ENCODE data around the gene DIS3L. TPM values are rescaled to one million over a fixed set of nuclear protein-coding genes. Genes with fewer than 3 reads are reported as not detected.
"Not testable (repeated sequence)": the region's sequence is repeated elsewhere in the genome, so short reads cannot be mapped to it uniquely, and the experiment has no call there.

Gene DIS3L
- total RNA-seq, 3 donors from 2014 or later (not counting 1 experiment from before 2014, with no cell fraction given) = 21.9 to 30.6 (median 28.3) TPM

- Histone ChIP-seq H3K36me3 (ENCODE audit: control insufficient read depth, insufficient read depth, low read length) (peaks cover 3% of the 10 kb centered on the region), H3K4me1 (ENCODE audit: control insufficient read depth, insufficient read depth, low read length) (peaks cover 14% of the 10 kb centered on the region), H3K27ac (ENCODE audit: low read length) (peak overlapping the region; percentile 71), H3K27me3 (ENCODE audit: control insufficient read depth, insufficient read depth, low read length) (no peaks in the 10 kb centered on the region), H3K9me3 (ENCODE audit: control insufficient read depth, insufficient read depth, low read length) (no peaks in the 10 kb centered on the region), H3K4me3 (ENCODE audit: low read length) (peak overlapping the region; percentile 93)
- DNase-seq (no peak), ATAC-seq (no peak)
- Mint-ChIP-seq H3K4me1 (peaks cover 14 to 15% of the 10 kb centered on the region in 2 donors), H3K36me3 (no peaks in the 10 kb centered on the region), H3K27ac (peak overlapping the region; percentile 90 to 98), H3K27me3 (ENCODE audit: low read depth in 2 of 2) (no peaks in the 10 kb centered on the region), H3K4me3 (peak overlapping the region; percentile 96), H3K9me3 (no peaks in the 10 kb centered on the region)
- TF ChIP-seq CTCF (IDR thresholded peaks at IDR 0.05) = no peak
- intact Hi-C loops (cut with micrococcal nuclease) = loop anchor here (1.0 to 2.0 kb wide), 3 partner anchors 30 to 149 kb away; partner anchors contain the start of genes MAP2K1, RPL4, SNAPC5 and ZWILCH
- 2% methylated on average over 12 of the region's 12 CpGs for WGBS (ENCODE audit: insufficient coverage)
Measured at GRCh38 chr15:66356077-66356358, 62.6 kb downstream of the DIS3L start.

- Histone ChIP-seq H3K27ac (ENCODE audit: low read length) (peak within 1 kb of the TSS; percentile 71), H3K4me1 (ENCODE audit: control insufficient read depth, insufficient read depth, low read length) (peaks cover 14% of the 10 kb centered on the region), H3K9me3 (ENCODE audit: control insufficient read depth, insufficient read depth, low read length) (no peaks in the 10 kb centered on the region), H3K36me3 (ENCODE audit: control insufficient read depth, insufficient read depth, low read length) (peaks cover 3% of the 10 kb centered on the region), H3K4me3 (ENCODE audit: low read length) (peak within 1 kb of the TSS; percentile 93), H3K27me3 (ENCODE audit: control insufficient read depth, insufficient read depth, low read length) (no peaks in the 10 kb centered on the region)
- Mint-ChIP-seq H3K4me1 (peaks cover 14 to 15% of the 10 kb centered on the region in 2 donors), H3K4me3 (peak within 1 kb of the TSS; percentile 96), H3K36me3 (no peaks in the 10 kb centered on the region), H3K9me3 (no peaks in the 10 kb centered on the region), H3K27ac (peak within 1 kb of the TSS; percentile 90 to 98), H3K27me3 (ENCODE audit: low read depth in 2 of 2) (no peaks in the 10 kb centered on the region)
- 7% methylated on average over 47 of the region's 51 CpGs for WGBS (ENCODE audit: insufficient coverage)
- peak; percentile 94 to 99 for DNase-seq
- TF ChIP-seq CTCF (IDR thresholded peaks at IDR 0.05) = no peak
- intact Hi-C loops (cut with micrococcal nuclease) = loop anchor here (1.0 to 2.0 kb wide), 3 partner anchors 30 to 148 kb away; partner anchors contain the start of genes MAP2K1, RPL4, SNAPC5 and ZWILCH
- ATAC-seq = peak; percentile 96 to 99 (median 97)
Measured at GRCh38 chr15:66356359-66357236, 63.2 kb downstream of the DIS3L start, which contains the start of gene TIPIN. TIPIN (minus strand) TSS chr15:66356685; CDS start chr15:66352947, 3,738 bp downstream.

- no peak overlapping the region for H3K4me3 Mint-ChIP-seq
- H3K9me3 Mint-ChIP-seq = no peaks in the 10 kb centered on the region
- peaks cover 14 to 15% of the 10 kb centered on the region in 2 donors for H3K4me1 Mint-ChIP-seq
- H3K36me3 Mint-ChIP-seq = no peaks in the 10 kb centered on the region
- H3K27ac Mint-ChIP-seq = no peak overlapping the region
- intact Hi-C loops (cut with micrococcal nuclease) = no loop called here
- H3K36me3 ChIP-seq (ENCODE audit: control insufficient read depth, insufficient read depth, low read length) = no peaks in the 10 kb centered on the region
- no peaks in the 10 kb centered on the region for H3K27me3 Mint-ChIP-seq (ENCODE audit: low read depth in 2 of 2)
- H3K27me3 ChIP-seq (ENCODE audit: control insufficient read depth, insufficient read depth, low read length) = no peaks in the 10 kb centered on the region
- DNase-seq (no peak), ATAC-seq (no peak)
- no peak overlapping the region for H3K4me3 ChIP-seq (ENCODE audit: low read length)
- no peak for TF ChIP-seq CTCF (IDR thresholded peaks at IDR 0.05)
- 89% methylated on average over 7 of the region's 7 CpGs for WGBS (ENCODE audit: insufficient coverage)
- no peaks in the 10 kb centered on the region for H3K9me3 ChIP-seq (ENCODE audit: control insufficient read depth, insufficient read depth, low read length)
- H3K4me1 ChIP-seq (ENCODE audit: control insufficient read depth, insufficient read depth, low read length) = peaks cover 14% of the 10 kb centered on the region
- no peak overlapping the region for H3K27ac ChIP-seq (ENCODE audit: low read length)
Measured at GRCh38 chr15:66359740-66360139, 66.4 kb downstream of the DIS3L start.

- H3K27me3 ChIP-seq (ENCODE audit: control insufficient read depth, insufficient read depth, low read length); H3K4me3 Mint-ChIP-seq; H3K4me1 ChIP-seq (ENCODE audit: control insufficient read depth, insufficient read depth, low read length); H3K9me3 Mint-ChIP-seq; H3K4me3 ChIP-seq (ENCODE audit: low read length); DNase-seq; H3K4me1 Mint-ChIP-seq; ATAC-seq; H3K36me3 ChIP-seq (ENCODE audit: control insufficient read depth, insufficient read depth, low read length); H3K27ac ChIP-seq (ENCODE audit: low read length); H3K36me3 Mint-ChIP-seq; H3K9me3 ChIP-seq (ENCODE audit: control insufficient read depth, insufficient read depth, low read length); H3K27me3 Mint-ChIP-seq (ENCODE audit: low read depth in 2 of 2); intact Hi-C loops (cut with micrococcal nuclease); H3K27ac Mint-ChIP-seq: not testable (repeated sequence)
- 95% methylated on average over 12 of the region's 15 CpGs for WGBS (ENCODE audit: insufficient coverage)
Measured at GRCh38 chr15:66361745-66362460, 68.5 kb downstream of the DIS3L start.
